Measurements from ENCODE around the gene MTAP. TPM values are rescaled to one million over a fixed set of nuclear protein-coding genes. Genes with fewer than 3 reads are reported as not detected.

MTAP gene
- total RNA-seq, 1 donor from 2014 or later, result 13.3 TPM

DNA sequence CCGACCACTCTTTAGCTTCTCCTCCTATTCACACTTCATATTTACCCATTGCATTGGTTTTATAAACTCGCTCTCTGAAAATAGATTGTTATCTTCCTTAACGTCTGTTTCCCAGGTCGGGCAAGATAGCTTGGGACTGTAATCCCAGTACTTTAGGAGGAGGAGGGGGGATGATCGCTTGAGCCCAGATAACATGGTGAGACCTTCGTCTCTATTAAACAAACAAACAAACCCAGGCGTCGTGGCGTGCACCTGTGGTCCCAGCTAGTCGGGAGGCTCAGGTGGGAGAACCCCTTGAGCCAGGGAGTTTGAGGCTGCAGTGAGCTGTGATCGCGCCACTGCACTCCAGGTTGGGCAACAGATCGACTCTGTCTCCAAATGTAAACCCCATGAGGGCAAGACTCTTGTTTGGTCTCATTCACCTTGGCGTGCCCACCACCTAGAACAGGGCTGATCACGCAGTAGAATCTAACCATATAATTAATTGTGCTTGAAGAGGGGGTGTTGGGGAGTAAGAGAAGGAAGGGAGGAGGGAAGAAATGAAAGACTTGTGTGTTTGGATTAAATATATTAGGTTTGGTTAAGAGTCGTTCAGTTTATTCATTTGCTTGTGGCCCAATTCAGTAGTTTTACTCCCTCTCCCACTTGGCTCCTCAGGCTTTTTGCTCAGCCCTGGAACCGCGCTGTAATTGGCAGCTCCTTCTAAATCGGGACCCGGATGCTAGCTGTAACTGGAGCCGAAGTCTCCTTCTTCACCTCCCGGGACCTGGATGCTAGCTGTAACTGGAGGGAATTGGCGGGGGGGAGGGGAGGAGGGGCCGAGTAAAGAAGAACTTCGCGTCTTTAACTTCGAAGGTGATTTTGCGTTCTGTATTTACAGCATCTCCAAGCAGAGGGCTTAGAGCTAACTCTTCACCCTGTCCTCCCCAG is 166.8 kb downstream of the MTAP start:
- DNase-seq (ENCODE audit: low read depth in 2 of 2), result peak in 1 of 2 donors; percentile 18

DNA sequence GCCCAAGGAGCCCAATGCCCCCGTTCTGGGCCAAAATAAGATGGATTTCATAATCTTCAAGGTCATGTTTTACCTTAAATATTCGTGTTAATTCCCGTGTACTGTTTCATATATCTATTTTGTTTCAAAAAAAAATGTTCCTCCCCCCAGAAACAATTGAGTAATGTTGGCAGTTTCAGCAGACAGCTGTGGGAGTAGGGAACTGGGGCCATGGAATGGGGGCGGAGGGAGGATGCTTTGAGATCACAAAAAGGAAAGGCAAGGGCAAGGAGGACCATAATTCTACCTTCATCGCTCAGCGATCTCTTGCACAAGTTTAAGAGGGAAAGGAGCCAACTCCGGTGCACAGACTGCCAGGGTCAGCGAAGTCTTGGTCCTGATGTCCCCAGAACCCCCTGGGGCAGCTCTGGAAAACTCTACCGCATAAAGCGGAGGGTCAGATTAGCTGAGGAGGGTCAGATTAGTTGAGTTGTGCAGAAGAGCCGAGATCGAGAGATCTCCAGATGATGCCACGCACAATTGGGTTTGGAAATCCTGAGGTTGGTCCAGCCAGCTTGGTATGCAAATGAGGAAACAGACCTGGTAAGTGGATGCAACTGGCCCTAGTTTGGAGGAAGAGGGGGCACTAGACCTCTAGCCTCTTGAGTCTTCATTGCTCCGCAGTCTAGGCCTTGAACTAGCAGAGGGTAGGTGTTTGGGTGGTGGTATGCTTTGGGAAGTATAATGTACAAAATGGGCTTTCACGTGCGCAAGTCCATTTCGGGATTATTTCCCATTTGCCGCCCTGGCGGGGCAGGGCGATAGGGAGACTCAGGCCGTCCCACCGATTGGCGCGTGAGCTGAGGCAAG is 167.7 kb downstream of the MTAP start:
- DNase-seq (ENCODE audit: low read depth in 2 of 2), result no peak

DNA sequence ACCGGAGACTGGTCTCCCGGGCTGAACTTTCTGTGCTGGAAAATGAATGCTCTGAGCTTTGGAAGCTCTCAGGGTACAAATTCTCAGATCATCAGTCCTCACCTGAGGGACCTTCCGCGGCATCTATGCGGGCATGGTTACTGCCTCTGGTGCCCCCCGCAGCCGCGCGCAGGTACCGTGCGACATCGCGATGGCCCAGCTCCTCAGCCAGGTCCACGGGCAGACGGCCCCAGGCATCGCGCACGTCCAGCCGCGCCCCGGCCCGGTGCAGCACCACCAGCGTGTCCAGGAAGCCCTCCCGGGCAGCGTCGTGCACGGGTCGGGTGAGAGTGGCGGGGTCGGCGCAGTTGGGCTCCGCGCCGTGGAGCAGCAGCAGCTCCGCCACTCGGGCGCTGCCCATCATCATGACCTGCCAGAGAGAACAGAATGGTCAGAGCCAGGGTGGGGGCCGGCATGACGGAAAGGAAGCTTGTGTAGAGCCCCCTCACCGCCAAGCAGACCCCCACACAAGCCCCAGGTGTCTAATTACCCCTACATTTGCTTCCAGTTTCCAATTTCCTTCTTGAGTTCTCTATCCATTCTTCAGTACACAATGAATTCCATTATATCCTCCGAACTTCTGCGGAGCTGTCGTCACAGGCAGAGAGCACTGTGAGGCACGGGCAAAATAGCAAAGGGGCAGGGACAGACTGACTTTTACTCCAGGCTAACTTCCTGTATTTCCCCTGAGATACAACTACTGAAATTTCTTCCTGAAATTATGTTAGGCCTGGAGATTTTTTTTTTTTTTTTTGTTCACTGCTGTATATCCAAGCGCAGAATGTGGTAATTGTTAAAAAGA is 168.6 kb downstream of the MTAP start:
- peak; percentile 23 to 41 for DNase-seq (ENCODE audit: low read depth in 2 of 2)

DNA sequence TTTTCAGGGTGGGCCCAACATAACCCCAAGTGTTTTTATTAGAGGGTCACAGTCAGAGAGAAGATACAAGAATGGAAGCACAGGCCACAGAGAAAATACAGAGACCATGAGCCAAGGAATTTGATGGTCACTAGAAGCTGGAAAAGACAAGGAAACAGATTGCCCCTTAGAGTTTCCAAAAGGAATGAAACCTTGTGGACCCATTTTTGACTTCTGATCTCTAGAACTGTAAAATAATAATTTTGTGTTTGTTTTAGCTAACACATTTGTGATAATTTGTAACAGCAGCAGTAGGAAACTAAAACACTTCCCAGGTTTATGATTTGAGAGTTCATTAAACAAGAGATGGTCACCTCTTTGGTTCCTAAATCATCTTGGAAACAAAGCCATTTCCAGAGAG is 169.9 kb downstream of the MTAP start:
- no peak for DNase-seq (ENCODE audit: low read depth in 2 of 2)

DNA sequence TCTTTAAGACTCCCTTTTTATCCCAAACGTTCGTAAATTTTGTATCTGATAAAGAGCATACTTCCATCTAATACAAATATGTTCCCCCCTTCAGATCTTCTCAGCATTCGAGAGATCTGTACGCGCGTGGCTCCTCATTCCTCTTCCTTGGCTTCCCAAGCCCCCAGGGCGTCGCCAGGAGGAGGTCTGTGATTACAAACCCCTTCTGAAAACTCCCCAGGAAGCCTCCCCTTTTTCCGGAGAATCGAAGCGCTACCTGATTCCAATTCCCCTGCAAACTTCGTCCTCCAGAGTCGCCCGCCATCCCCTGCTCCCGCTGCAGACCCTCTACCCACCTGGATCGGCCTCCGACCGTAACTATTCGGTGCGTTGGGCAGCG is 171.9 kb downstream of the MTAP start:
- DNase-seq (ENCODE audit: low read depth in 2 of 2), result no peak

- DNase-seq (ENCODE audit: low read depth in 2 of 2), result peak; percentile 66 to 68
Observed at GRCh38 chr9:21974722-21975409, 172.4 kb downstream of the MTAP start.

GRCh38 chr9:21976334-21976875 is 174.0 kb downstream of the MTAP start:
- no peak for DNase-seq (ENCODE audit: low read depth in 2 of 2)

- DNase-seq (ENCODE audit: low read depth in 2 of 2), result no peak
Observed at GRCh38 chr9:21982391-21982790, 180.0 kb downstream of the MTAP start.

- DNase-seq (ENCODE audit: low read depth in 2 of 2), result no peak
Observed at GRCh38 chr9:21982861-21983560, 180.6 kb downstream of the MTAP start.

GRCh38 chr9:21983561-21983935 is 181.1 kb downstream of the MTAP start:
- no peak for DNase-seq (ENCODE audit: low read depth in 2 of 2)

DNA sequence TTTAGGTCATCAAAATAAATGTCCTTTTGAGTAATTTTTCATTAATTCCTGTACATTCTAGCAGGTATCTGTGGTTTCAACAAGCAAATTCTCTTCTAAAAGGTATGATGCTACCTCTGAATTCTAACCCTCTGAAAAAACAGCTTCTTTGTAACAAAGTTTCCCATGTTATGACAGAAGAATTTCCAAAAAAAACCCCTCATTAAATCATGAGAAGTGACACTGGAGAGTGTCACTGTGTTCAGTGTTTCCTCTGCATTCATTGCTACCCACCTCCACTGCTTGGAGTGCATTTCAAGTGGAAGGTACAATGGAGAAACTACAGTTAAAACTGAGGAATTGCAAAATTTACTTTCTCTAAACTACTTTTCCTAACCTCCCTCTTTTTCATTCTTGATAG is 181.7 kb downstream of the MTAP start:
- DNase-seq (ENCODE audit: low read depth in 2 of 2), result no peak

DNA sequence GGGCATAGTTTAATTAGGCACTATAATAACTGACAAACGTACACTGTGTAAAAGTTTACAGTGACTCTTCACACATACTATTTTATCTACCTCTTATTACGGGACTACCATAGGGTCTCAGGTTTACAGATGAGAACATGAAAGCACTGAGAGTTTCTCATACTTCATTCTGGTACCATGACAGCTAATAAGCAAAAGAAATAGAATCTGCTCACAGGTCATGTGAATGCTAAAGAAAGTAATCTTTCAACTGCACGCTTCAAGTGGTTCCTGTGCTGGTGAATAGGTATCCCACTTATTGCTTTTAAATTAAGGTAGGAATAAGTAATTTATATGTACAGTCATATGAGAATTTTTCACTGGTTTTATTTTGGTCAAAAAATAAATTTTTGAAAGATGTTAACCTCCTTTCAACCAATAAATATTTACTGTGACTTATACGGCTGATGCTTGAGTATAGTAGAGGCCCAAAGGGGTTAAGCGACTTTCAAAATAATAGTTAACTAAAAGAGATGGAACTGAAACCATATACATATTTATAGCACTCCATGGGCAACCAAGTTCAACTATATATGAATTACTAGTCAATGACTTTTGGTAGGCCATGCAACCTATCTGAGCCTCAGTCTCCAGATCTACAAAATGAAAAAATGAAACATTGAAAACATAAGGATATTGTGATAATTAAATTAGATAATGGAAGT is 183.7 kb downstream of the MTAP start:
- no peak for DNase-seq (ENCODE audit: low read depth in 2 of 2)

Other genes with a start within 250 kb of the MTAP start
- gene CDKN2A, start 191.8 kb downstream of the MTAP start, total RNA-seq, result 0.60 and 13.3 TPM in 2 replicates
- gene CDKN2B-AS1, start 192.2 kb downstream of the MTAP start, total RNA-seq, result 0.60 and 1.5 TPM in 2 replicates
- gene CDKN2B, start 206.7 kb downstream of the MTAP start, total RNA-seq, result 1.4 and 4.4 TPM in 2 replicates

Data from lung microvascular endothelial cell (primary cell).